Bronchial epithelial cell (primary cell): ENCODE results near the gene BEX4. TPM values are rescaled to one million over a fixed set of nuclear protein-coding genes. Genes with fewer than 3 reads are reported as not detected.
A peak's percentile ranks its signal among the peaks of the same experiment; 100 is the strongest.
"Not testable (repeated sequence)": the region's sequence is repeated elsewhere in the genome, so short reads cannot be mapped to it uniquely, and the experiment has no call there.

Experiments used
- DNase-seq: peaks from one replicate; pipeline ENCODE4 v3.0.0-alpha.2; 2010; ENCODE audit warnings: low read depth
- FAIRE-seq: peaks from 2 replicates; lab custom pipeline; 2011; peaks lifted over from hg19 to GRCh38; lab: Jason Lieb, UNC
- H3K27me3 ChIP-seq: 2 replicates; pipeline ENCODE4 v1.5.1; 2011; ENCODE audit warnings: low read length; ENCODE audit not compliant: control insufficient read depth, insufficient read depth
- H3K36me3 ChIP-seq: 2 replicates; pipeline ENCODE4 v1.5.1; 2011; ENCODE audit warnings: low read length; ENCODE audit not compliant: control insufficient read depth, insufficient read depth
- H3K4me3 ChIP-seq: 2 replicates; pipeline ENCODE4 v1.5.1; 2011; ENCODE audit warnings: mild to moderate bottlenecking, low read depth, low read length, control low read depth
- CTCF ChIP-seq: IDR thresholded peaks from 2 replicates; pipeline ENCODE4 v1.5.1; 2011; ENCODE audit warnings: mild to moderate bottlenecking, moderate library complexity, low read length, control low read depth, inconsistent platforms; ENCODE audit not compliant: insufficient read depth, severe bottlenecking
- total RNA-seq: library from RNA; depleted of rRNA; stranded (reverse); fragments of >200 nt; gene quantifications from 2 replicates; pipeline ENCODE4 v1.2.1, GENCODE V29; 2014

BEX4 gene
- total RNA-seq, 1 donor from 2014 or later = 10.3 TPM

GRCh38 chrX:103233263-103233662 is 18.4 kb downstream of the BEX4 start:
- no peak for DNase-seq
- no peak for TF ChIP-seq CTCF
- Histone ChIP-seq H3K27me3 (no peaks in the 10 kb centered on the region), H3K4me3 (no peak overlapping the region), H3K36me3 (no peaks in the 10 kb centered on the region)
- FAIRE-seq = no peak

- DNase-seq (no peak), FAIRE-seq (no peak)
- no peaks in the 10 kb centered on the region for H3K36me3 ChIP-seq
- no peak for TF ChIP-seq CTCF
- H3K27me3 ChIP-seq = no peaks in the 10 kb centered on the region
- H3K4me3 ChIP-seq = no peak overlapping the region
Observed at GRCh38 chrX:103234869-103235268, 20.0 kb downstream of the BEX4 start.

GRCh38 chrX:103235608-103236007 is 20.7 kb downstream of the BEX4 start:
- FAIRE-seq, H3K36me3 ChIP-seq, DNase-seq, H3K4me3 ChIP-seq, H3K27me3 ChIP-seq: not testable (repeated sequence)

GRCh38 chrX:103236296-103236695 is 21.4 kb downstream of the BEX4 start:
- Histone ChIP-seq H3K27me3 (no peaks in the 10 kb centered on the region), H3K4me3 (no peak overlapping the region), H3K36me3 (no peaks in the 10 kb centered on the region)
- TF ChIP-seq CTCF = no peak
- no peak for DNase-seq
- FAIRE-seq = no peak

GRCh38 chrX:103240155-103240554 is 25.2 kb downstream of the BEX4 start:
- Histone ChIP-seq H3K36me3 (no peaks in the 10 kb centered on the region), H3K4me3 (no peak overlapping the region), H3K27me3 (no peaks in the 10 kb centered on the region)
- peak; percentile 77 for DNase-seq
- TF ChIP-seq CTCF = no peak
- no peak for FAIRE-seq

- no peaks in the 10 kb centered on the region for H3K27me3 ChIP-seq
- no peak overlapping the region for H3K4me3 ChIP-seq
- FAIRE-seq (no peak), DNase-seq (peak; percentile 35)
- H3K36me3 ChIP-seq = no peaks in the 10 kb centered on the region
- TF ChIP-seq CTCF = peak; percentile 22
Observed at GRCh38 chrX:103248553-103248952, 33.6 kb downstream of the BEX4 start.
